ENCODE data around the gene LAMC3. TPM values are rescaled to one million over a fixed set of nuclear protein-coding genes. Genes with fewer than 3 reads are reported as not detected.
A peak's percentile ranks its signal among the peaks of the same experiment; 100 is the strongest.

The LAMC3 gene
- total and polyA plus RNA-seq, 2 donors from 2014 or later: 13.4 to 13.8 TPM

GRCh38 chr9:130989391-130989790, 19.6 kb upstream of the LAMC3 start:
- Histone ChIP-seq H3K27me3 (ENCODE audit: control insufficient read depth, insufficient read depth, low read length) (no peaks in the 10 kb centered on the region), H3K4me1 (ENCODE audit: control insufficient read depth in 2 of 3, insufficient read depth in 2 of 3, low read depth in 1 of 3, low read length in 3 of 3) (no peaks in the 10 kb centered on the region), H3K9me3 (ENCODE audit: control insufficient read depth in 2 of 3, insufficient read depth in 1 of 3, low read length in 3 of 3) (no peaks in the 10 kb centered on the region), H3K36me3 (ENCODE audit: control insufficient read depth in 2 of 3, insufficient read depth in 3 of 3, low read length in 3 of 3) (no peaks in the 10 kb centered on the region), H3K9ac (ENCODE audit: low read length in 3 of 3) (no peak overlapping the region), H3K4me3 (ENCODE audit: low read length in 3 of 3) (no peak overlapping the region), H3K27ac (ENCODE audit: low read depth in 2 of 2, low read length in 2 of 2) (no peak overlapping the region)
- TF ChIP-seq CTCF (IDR thresholded peaks at IDR 0.05; ENCODE audit: borderline replicate concordance, extremely low read depth, insufficient read depth): no peak
- intact Hi-C loops (cut with DNase I): no loop called here
- DNase-seq (no peak), FAIRE-seq (no peak)

- intact Hi-C loops (cut with DNase I): no loop called here
- Histone ChIP-seq H3K27me3 (ENCODE audit: control insufficient read depth, insufficient read depth, low read length) (no peaks in the 10 kb centered on the region), H3K4me1 (ENCODE audit: control insufficient read depth in 2 of 3, insufficient read depth in 2 of 3, low read depth in 1 of 3, low read length in 3 of 3) (no peaks in the 10 kb centered on the region), H3K27ac (ENCODE audit: low read depth in 2 of 2, low read length in 2 of 2) (no peak overlapping the region), H3K36me3 (ENCODE audit: control insufficient read depth in 2 of 3, insufficient read depth in 3 of 3, low read length in 3 of 3) (no peaks in the 10 kb centered on the region), H3K4me3 (ENCODE audit: low read length in 3 of 3) (no peak overlapping the region), H3K9me3 (ENCODE audit: control insufficient read depth in 2 of 3, insufficient read depth in 1 of 3, low read length in 3 of 3) (no peaks in the 10 kb centered on the region), H3K9ac (ENCODE audit: low read length in 3 of 3) (no peak overlapping the region)
- DNase-seq (no peak), FAIRE-seq (no peak)
- TF ChIP-seq CTCF (IDR thresholded peaks at IDR 0.05; ENCODE audit: borderline replicate concordance, extremely low read depth, insufficient read depth): no peak
Measured at GRCh38 chr9:130989891-130990290, 19.1 kb upstream of the LAMC3 start.

GRCh38 chr9:130990306-130990977, 18.5 kb upstream of the LAMC3 start:
- Histone ChIP-seq H3K4me3 (ENCODE audit: low read length in 3 of 3) (no peak overlapping the region), H3K27me3 (ENCODE audit: control insufficient read depth, insufficient read depth, low read length) (no peaks in the 10 kb centered on the region), H3K9me3 (ENCODE audit: control insufficient read depth in 2 of 3, insufficient read depth in 1 of 3, low read length in 3 of 3) (no peaks in the 10 kb centered on the region), H3K9ac (ENCODE audit: low read length in 3 of 3) (no peak overlapping the region), H3K27ac (ENCODE audit: low read depth in 2 of 2, low read length in 2 of 2) (no peak overlapping the region), H3K4me1 (ENCODE audit: control insufficient read depth in 2 of 3, insufficient read depth in 2 of 3, low read depth in 1 of 3, low read length in 3 of 3) (no peaks in the 10 kb centered on the region), H3K36me3 (ENCODE audit: control insufficient read depth in 2 of 3, insufficient read depth in 3 of 3, low read length in 3 of 3) (no peaks in the 10 kb centered on the region)
- DNase-seq (peak in 1 of 5 donors; percentile 64), FAIRE-seq (no peak)
- intact Hi-C loops (cut with DNase I): no loop called here
- TF ChIP-seq CTCF (IDR thresholded peaks at IDR 0.05; ENCODE audit: borderline replicate concordance, extremely low read depth, insufficient read depth): no peak

Data from kidney (tissue), 14 donors.